K562 (cell line): ENCODE results near the gene ARHGAP18. TPM values are rescaled to one million over a fixed set of nuclear protein-coding genes. Genes with fewer than 3 reads are reported as not detected.

Experiments
- ETV1 ChIP-seq: fragments of 450-650 bp; conservative IDR thresholded peaks from 2 replicates; pipeline ENCODE4 v1.6.1; 2016; ENCODE audit warnings: missing genetic modification characterization, control low read depth, low read depth, missing compliant biosample characterization
- HDAC1 ChIP-seq, 2 experiments: fragments of 450-650 bp; IDR thresholded peaks; 2 replicates each; pipeline ENCODE4 v1.6.1; 2016 to 2017; ENCODE audit warnings: inconsistent platforms in 1 of 2, mild to moderate bottlenecking in 1 of 2, moderate library complexity in 1 of 2
- MYC ChIP-seq, 2 experiments: fragments of 250-450 bp in 1 of 2; sonication (Bioruptor Pico) in 1 of 2; IDR thresholded peaks; 2 replicates each; pipeline versions ENCODE4 v1.5.1 to v1.6.1; 2012 to 2021; ENCODE audit warnings: low read depth in 2 of 2, borderline replicate concordance in 1 of 2, improper control_type of control experiment in 1 of 2, low read length in 1 of 2, mild to moderate bottlenecking in 1 of 2, moderate library complexity in 1 of 2
- MYNN ChIP-seq, 2 experiments: sonication (generic); formaldehyde crosslinking in 1 of 2; IDR thresholded peaks; 2 replicates each; pipeline versions ENCODE4 v1.5.0 to v1.6.1; 2016 to 2020; ENCODE audit warnings: antibody characterized with exemption in 1 of 2, missing genetic modification reagents in 1 of 2
- NR2C2 ChIP-seq, 2 experiments: fragments of 200-800 bp in 1 of 2; sonication (Bioruptor generic) in 1 of 2; sonication (generic) in 1 of 2; formaldehyde crosslinking in 1 of 2; IDR thresholded peaks; 2 replicates each; pipeline versions ENCODE4 v1.6.1 to v1.8.0; 2016 to 2022; ENCODE audit warnings: mild to moderate bottlenecking in 1 of 2, missing compliant biosample characterization in 1 of 2, missing genetic modification characterization in 1 of 2, missing genetic modification reagents in 1 of 2
- REST ChIP-seq, 2 experiments: fragments of 450-650 bp; formaldehyde crosslinking in 1 of 2; IDR thresholded peaks; 2 replicates each; pipeline versions ENCODE4 v1.4.0 to v1.6.1; 2014 to 2020; ENCODE audit warnings: mild to moderate bottlenecking in 2 of 2, borderline replicate concordance in 1 of 2, low read depth in 1 of 2
- polyA plus RNA-seq, 8 experiments: library from polyadenylated mRNA; depleted of rRNA in 4 of 8; stranded (reverse) in 5 of 8; unstranded in 3 of 8; fragments of >200 nt; fragmentation: Nextera tagmentation in 2 of 8; fragmentation: Illumina TruSeq in 1 of 8; extraction: Ambion mirVana in 2 of 8; extraction: Trizol in 1 of 8; gene quantifications; 2 replicates each; pipeline versions ENCODE4 v1.2.1 to v1.2.3, GENCODE V29; 2011 to 2014; ENCODE audit warnings: inconsistent platforms in 1 of 8, missing spikeins in 1 of 8
- total RNA-seq, 7 experiments: library from RNA; depleted of rRNA in 6 of 7; stranded (reverse); fragments of >200 nt in 6 of 7; fragmentation: Illumina TruSeq in 2 of 7; extraction: Trizol in 2 of 7; gene quantifications; 2 replicates each; pipeline versions ENCODE4 v1.2.1 to v1.2.3, GENCODE V29; 2011 to 2021; ENCODE audit warnings: low replicate concordance in 1 of 7

The ARHGAP18 gene
- total and polyA plus RNA-seq, 9 of the 15 experiments (the other 6 are each of a cell fraction or from before 2014, with no cell fraction given): 13.3 to 29.7 (median 21.1) TPM

GRCh38 chr6:129744201-129744879 is 34.4 kb upstream of the ARHGAP18 start (continued):
- TF ChIP-seq ETV1 (tag) (0 out of 2 replicates have a peak, but pooled peaks have one; percentile 9), HDAC1 (IDR thresholded peaks at IDR 0.05) (0 out of 4 replicates have a peak, but pooled peaks of 1 of the 2 experiments have one; percentile 38), MYNN (IDR thresholded peaks at IDR 0.05) (no peak), MYNN (CRISPR knock-in tag; IDR thresholded peaks at IDR 0.05) (no peak), REST (IDR thresholded peaks at IDR 0.05; ENCODE audit: borderline replicate concordance) (no peak), REST (CRISPR knock-in tag; IDR thresholded peaks at IDR 0.05; ENCODE audit: low read depth) (no peak), NR2C2 (CRISPR knock-in tag; IDR thresholded peaks at IDR 0.05) (no peak), NR2C2 (tag; IDR thresholded peaks at IDR 0.05) (peak; percentile 57), MYC (IDR thresholded peaks at IDR 0.05; ENCODE audit: low read depth, low read length) (no peak), MYC (CRISPR knock-in tag; IDR thresholded peaks at IDR 0.05; ENCODE audit: borderline replicate concordance, low read depth) (no peak)
